Ishikawa (cell line): Measurements from ENCODE around the gene PCDH7.

Experiments used
- EGR1 ChIP-seq: IDR thresholded peaks from 2 replicates; pipeline ENCODE4 v1.6.1; 2012
- FOXM1 ChIP-seq: IDR thresholded peaks from 2 replicates; pipeline ENCODE4 v1.6.1; 2012; ENCODE audit warnings: low read depth, borderline replicate concordance
- MAX ChIP-seq: IDR thresholded peaks from 2 replicates; pipeline ENCODE4 v1.6.1; 2012
- YY1 ChIP-seq: IDR thresholded peaks from 2 replicates; pipeline ENCODE4 v1.6.1; 2012; ENCODE audit warnings: low read depth
- ZBTB7A ChIP-seq: IDR thresholded peaks from 2 replicates; pipeline ENCODE4 v1.6.1; 2012; ENCODE audit warnings: low read depth

- TF ChIP-seq ZBTB7A (no peak), FOXM1 (no peak), MAX (no peak), YY1 (no peak), EGR1 (no peak)
Observed at GRCh38 chr4:30722359-30723200, 2.4 kb downstream of the PCDH7 start.
